HCT116 (cell line): ENCODE results near the gene PBX3. TPM values are rescaled to one million over a fixed set of nuclear protein-coding genes. Genes with fewer than 3 reads are reported as not detected.

Experiments
- ATAC-seq: fragments of 200-7000 bp; cut with Tn5 transposase; 2 replicates; pipeline ENCODE4 v1.9.1; 2020; ENCODE audit warnings: mild to moderate bottlenecking, moderate library complexity
- BruUV-seq: library from RNA; stranded (reverse); fragments of 400-500 nt; replicated peaks from 2 replicates; lab custom pipeline; 2021; lab: Mats Ljungman, UMichigan
- CTCF ChIA-PET: fragments of 300-600 bp; sonication (Branson Sonifier 250); formaldehyde crosslinking; loops from one replicate; lab custom pipeline; 2021; ENCODE audit warnings: antibody characterized with exemption; lab: Charles Lee
- POLR2A ChIA-PET: fragments of 300-600, 350-600 bp; sonication (Branson Sonifier 250); formaldehyde crosslinking; loops from one replicate; lab custom pipeline; 2021; ENCODE audit warnings: antibody characterized with exemption; lab: Charles Lee
- RAD21 ChIA-PET, 2 experiments: fragments of 300-600 bp; sonication (Branson Sonifier 250); formaldehyde crosslinking; loops; one replicate each; lab custom pipeline; 2023; ENCODE audit warnings: low total read pairs in 2 of 2; ENCODE audit not compliant: uncharacterized antibody in 2 of 2, unreplicated experiment in 2 of 2, low non-redundant PET in 1 of 2; lab: Charles Lee
- DNase-seq: peaks from one replicate; pipeline ENCODE4 v3.0.0-alpha.2; 2010; ENCODE audit warnings: low read depth, low spot score
- H2AFZ ChIP-seq: fragments of 200-600 bp; shearing (Covaris generic), sonication (generic); 2 replicates; pipeline ENCODE4 v1.6.1; 2017; ENCODE audit warnings: low read depth, mixed run types, mixed read lengths, antibody characterized with exemption, low read length; ENCODE audit not compliant: poor library complexity, severe bottlenecking
- H3K27ac ChIP-seq: 2 replicates; pipeline ENCODE4 v1.5.1; 2012; ENCODE audit warnings: low read depth, low read length
- H3K27me3 ChIP-seq: fragments of 200-600 bp; sonication (generic); 2 replicates; pipeline ENCODE4 v1.6.1; 2016; ENCODE audit warnings: mixed run types, low read length, mixed read lengths; ENCODE audit not compliant: insufficient read depth
- H3K36me3 ChIP-seq, 2 experiments: fragments of 200-500 bp in 1 of 2; fragments of 200-600 bp in 1 of 2; sonication (Bioruptor generic) in 1 of 2; sonication (generic) in 1 of 2; 2 replicates each; pipeline versions ENCODE4 v1.5.1 to v1.6.1; 2014 to 2016; ENCODE audit warnings: low read length in 2 of 2, inconsistent platforms in 1 of 2, mixed read lengths in 1 of 2, mixed run types in 1 of 2; ENCODE audit not compliant: insufficient read depth in 2 of 2, control insufficient read depth in 1 of 2
- H3K4me1 ChIP-seq, 2 experiments: fragments of 200-600 bp in 1 of 2; sonication (generic) in 1 of 2; 2 replicates each; pipeline versions ENCODE4 v1.5.1 to v1.6.1; 2012 to 2017; ENCODE audit warnings: low read length in 2 of 2, inconsistent platforms in 1 of 2, mild to moderate bottlenecking in 1 of 2, mixed read lengths in 1 of 2, mixed run types in 1 of 2, moderate library complexity in 1 of 2; ENCODE audit not compliant: insufficient read depth in 2 of 2, control insufficient read depth in 1 of 2
- H3K4me2 ChIP-seq: fragments of 200-600 bp; sonication (generic); 2 replicates; pipeline ENCODE4 v1.6.1; 2017; ENCODE audit warnings: mixed run types, low read length, mixed read lengths
- H3K4me3 ChIP-seq, 2 experiments: fragments of 200-600 bp in 1 of 2; sonication (generic) in 1 of 2; replicated peaks in 1 of 2; 2 replicates each; pipeline ENCODE4 v1.5.1; 2011 to 2016; ENCODE audit warnings: low read length in 2 of 2, control low read depth in 1 of 2, low read depth in 1 of 2, mild to moderate bottlenecking in 1 of 2, mixed read lengths in 1 of 2, mixed run types in 1 of 2
- H3K79me2 ChIP-seq: fragments of 200-600 bp; sonication (generic); 2 replicates; pipeline ENCODE4 v1.6.1; 2017; ENCODE audit warnings: mild to moderate bottlenecking, mixed run types, low read length, moderate library complexity, mixed read lengths; ENCODE audit not compliant: insufficient read depth
- H3K9ac ChIP-seq: fragments of 200-600 bp; sonication (generic); 2 replicates; pipeline ENCODE4 v1.6.1; 2016; ENCODE audit warnings: low read length, mixed read lengths
- H3K9me2 ChIP-seq: fragments of 200-600 bp; sonication (generic), shearing (Covaris generic); 2 replicates; pipeline ENCODE4 v1.6.1; 2017; ENCODE audit warnings: mixed run types, mild to moderate bottlenecking, moderate library complexity; ENCODE audit not compliant: insufficient read depth
- H3K9me3 ChIP-seq, 2 experiments: fragments of 200-500 bp in 1 of 2; fragments of 200-600 bp in 1 of 2; sonication (Bioruptor generic) in 1 of 2; sonication (generic) in 1 of 2; 2 replicates each; pipeline ENCODE4 v1.6.1; 2014 to 2017; ENCODE audit warnings: low read length in 2 of 2, mixed read lengths in 2 of 2, inconsistent platforms in 1 of 2, low read depth in 1 of 2, mild to moderate bottlenecking in 1 of 2, mixed run types in 1 of 2, moderate library complexity in 1 of 2; ENCODE audit not compliant: control insufficient read depth in 1 of 2, insufficient read depth in 1 of 2
- H4K20me1 ChIP-seq: fragments of 200-600 bp; sonication (generic), shearing (Covaris generic); 2 replicates; pipeline ENCODE4 v1.6.1; 2017; ENCODE audit warnings: mixed run types, mild to moderate bottlenecking, moderate library complexity; ENCODE audit not compliant: insufficient read depth
- ELF1 ChIP-seq: IDR thresholded peaks from 2 replicates; pipeline ENCODE4 v1.6.1; 2012; ENCODE audit warnings: low read depth, borderline replicate concordance
- POLR2A ChIP-seq: IDR thresholded peaks from 2 replicates; pipeline ENCODE4 v1.7.0; 2011; ENCODE audit warnings: borderline replicate concordance; ENCODE audit not compliant: insufficient read depth, insufficient read length; ENCODE audit errors: extremely low read depth
- POLR2AphosphoS5 ChIP-seq: IDR thresholded peaks from 2 replicates; pipeline ENCODE4 v1.6.1; 2011; ENCODE audit warnings: mild to moderate bottlenecking, low read depth, low read length, moderate library complexity
- SIN3A ChIP-seq: IDR thresholded peaks from 2 replicates; pipeline ENCODE4 v1.6.1; 2012; ENCODE audit warnings: low read depth
- SRF ChIP-seq: IDR thresholded peaks from 2 replicates; pipeline ENCODE4 v1.6.1; 2012; ENCODE audit warnings: low read depth
- ZFX ChIP-seq: fragments of 450-650 bp; IDR thresholded peaks from 2 replicates; pipeline ENCODE4 v1.6.1; 2017
- intact Hi-C: fragments of 100-400 bp; cut with micrococcal nuclease; formaldehyde crosslinking; loops from 2 replicates; pipeline ENCODE4 v1.10.0; 2022
- total RNA-seq: library from RNA; stranded (reverse); gene quantifications from one replicate; pipeline ENCODE4 v1.2.1, GENCODE V29; 2021; ENCODE audit not compliant: unreplicated experiment

PBX3 gene
- total RNA-seq, 1 experiment from 2014 or later = 13.5 TPM

GRCh38 chr9:125973547-125973946 lies 226.4 kb downstream of the PBX3 start:
- ChIA-PET RAD21 (no interaction called here), POLR2A (no interaction called here), CTCF (no interaction called here)
- H2AFZ ChIP-seq = no peak overlapping the region
- no peaks in the 10 kb centered on the region for H3K27me3 ChIP-seq
- no peak for DNase-seq
- no TSS peak for BruUV-seq
- no peak for TF ChIP-seq POLR2AphosphoS5
- no peak overlapping the region for H3K4me3 ChIP-seq
- intact Hi-C loops = no loop called here
- no peak overlapping the region for H3K9ac ChIP-seq
- H3K4me2 ChIP-seq = no peak overlapping the region
- H3K9me3 ChIP-seq = no peaks in the 10 kb centered on the region; a peak in 1 of 4 replicates
- no peak for ATAC-seq
- H3K4me1 ChIP-seq = no peaks in the 10 kb centered on the region
- H3K9me2 ChIP-seq = no peaks in the 10 kb centered on the region
- H3K79me2 ChIP-seq = no peaks in the 10 kb centered on the region
- H3K36me3 ChIP-seq = no peaks in the 10 kb centered on the region
- no peaks in the 10 kb centered on the region for H4K20me1 ChIP-seq
- H3K27ac ChIP-seq = no peak overlapping the region

- no peaks in the 10 kb centered on the region for H4K20me1 ChIP-seq
- no peaks in the 10 kb centered on the region for H3K9me2 ChIP-seq
- H3K4me2 ChIP-seq = no peak overlapping the region
- H3K27ac ChIP-seq = no peak overlapping the region
- CTCF ChIA-PET = no interaction called here
- DNase-seq (no peak), ATAC-seq (no peak)
- H3K9me3 ChIP-seq = peaks cover 3% of the 10 kb centered on the region in 2 experiments; a peak in 1 of 4 replicates
- H3K4me3 ChIP-seq = no peak overlapping the region
- POLR2A ChIA-PET = no interaction called here
- H3K79me2 ChIP-seq = no peaks in the 10 kb centered on the region
- RAD21 ChIA-PET = no interaction called here
- no peaks in the 10 kb centered on the region for H3K4me1 ChIP-seq
- no peak overlapping the region for H3K9ac ChIP-seq
- H3K27me3 ChIP-seq = no peaks in the 10 kb centered on the region
- H3K36me3 ChIP-seq = no peaks in the 10 kb centered on the region
- BruUV-seq = no TSS peak
- intact Hi-C loops = no loop called here
- no peak for TF ChIP-seq SRF
- no peak overlapping the region for H2AFZ ChIP-seq
Observed at GRCh38 chr9:125974705-125975104, 227.5 kb downstream of the PBX3 start.

- no peaks in the 10 kb centered on the region for H3K4me1 ChIP-seq
- peaks cover 3 to 5% of the 10 kb centered on the region in 2 experiments; a peak in 1 of 4 replicates for H3K9me3 ChIP-seq
- H3K4me2 ChIP-seq = no peak overlapping the region
- no peak overlapping the region for H3K4me3 ChIP-seq
- POLR2A ChIA-PET = no interaction called here
- H3K79me2 ChIP-seq = no peaks in the 10 kb centered on the region
- H3K36me3 ChIP-seq = no peaks in the 10 kb centered on the region
- no peak overlapping the region for H3K27ac ChIP-seq
- H4K20me1 ChIP-seq = no peaks in the 10 kb centered on the region
- intact Hi-C loops = no loop called here
- H3K27me3 ChIP-seq = no peaks in the 10 kb centered on the region
- DNase-seq (no peak), ATAC-seq (no peak)
- BruUV-seq = no TSS peak
- CTCF ChIA-PET = no interaction called here
- TF ChIP-seq ZFX (no peak), ELF1 (no peak), SIN3A (no peak), SRF (no peak), POLR2A (no peak)
- RAD21 ChIA-PET = no interaction called here
- no peaks in the 10 kb centered on the region for H3K9me2 ChIP-seq
- H3K9ac ChIP-seq = no peak overlapping the region
- no peak overlapping the region for H2AFZ ChIP-seq
Observed at GRCh38 chr9:125977223-125977622, 230.1 kb downstream of the PBX3 start.
